UCSD-AML1 (cell line): ENCODE data around the gene IQGAP3.
A peak's percentile ranks its signal among the peaks of the same experiment; 100 is the strongest.

Experiments
- DNase-seq: peaks from one replicate; lab custom pipeline; 2025; ENCODE audit not compliant: unreplicated experiment; lab: John Stamatoyannopoulos, UW

Gene IQGAP3

GRCh38 chr1:156574039-156574633, 1.8 kb upstream of the IQGAP3 start:
- DNase-seq = no peak

DNA sequence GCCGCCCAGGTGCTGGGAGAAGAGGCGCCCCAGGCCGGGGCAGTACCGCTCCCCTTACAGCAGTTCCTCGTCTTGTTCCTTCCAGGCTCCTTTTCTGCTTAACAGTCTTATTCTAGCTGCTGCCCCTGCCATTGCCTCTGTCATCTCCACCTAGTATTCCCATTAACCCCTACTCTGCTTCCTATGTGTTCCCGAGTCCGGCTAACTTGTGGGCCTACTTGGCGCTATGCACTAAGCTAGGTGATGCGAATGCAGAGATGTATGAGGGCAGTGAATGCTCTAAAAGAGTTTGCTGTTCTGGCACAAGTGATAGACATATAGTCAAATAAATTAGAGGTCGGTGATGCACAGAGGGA, 276 bp upstream of the IQGAP3 start:
- no peak for DNase-seq

GRCh38 chr1:156571261-156571852, 1.0 kb downstream of the IQGAP3 start:
- DNase-seq = no peak

GRCh38 chr1:156566436-156566835, 5.9 kb downstream of the IQGAP3 start:
- DNase-seq = no peak

DNA sequence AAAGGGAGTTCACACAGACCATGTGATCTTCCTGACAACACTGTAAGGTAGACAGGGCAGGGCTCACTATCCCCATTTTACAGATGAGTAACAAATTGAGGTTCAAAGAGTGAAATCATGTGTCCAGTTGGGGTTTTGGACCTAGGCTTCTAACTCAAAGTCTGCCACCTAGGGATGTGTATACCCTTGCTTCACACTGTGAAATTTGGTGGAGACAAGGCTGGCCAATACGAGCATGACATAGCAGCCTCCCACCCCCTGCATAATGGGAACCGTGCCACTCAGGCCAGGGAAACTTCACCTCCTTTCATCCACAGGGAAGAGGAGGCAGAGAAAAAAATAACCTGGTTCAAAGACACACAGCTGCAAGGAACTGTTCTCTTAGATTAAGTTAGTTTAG, 6.8 kb downstream of the IQGAP3 start:
- no peak for DNase-seq

DNA sequence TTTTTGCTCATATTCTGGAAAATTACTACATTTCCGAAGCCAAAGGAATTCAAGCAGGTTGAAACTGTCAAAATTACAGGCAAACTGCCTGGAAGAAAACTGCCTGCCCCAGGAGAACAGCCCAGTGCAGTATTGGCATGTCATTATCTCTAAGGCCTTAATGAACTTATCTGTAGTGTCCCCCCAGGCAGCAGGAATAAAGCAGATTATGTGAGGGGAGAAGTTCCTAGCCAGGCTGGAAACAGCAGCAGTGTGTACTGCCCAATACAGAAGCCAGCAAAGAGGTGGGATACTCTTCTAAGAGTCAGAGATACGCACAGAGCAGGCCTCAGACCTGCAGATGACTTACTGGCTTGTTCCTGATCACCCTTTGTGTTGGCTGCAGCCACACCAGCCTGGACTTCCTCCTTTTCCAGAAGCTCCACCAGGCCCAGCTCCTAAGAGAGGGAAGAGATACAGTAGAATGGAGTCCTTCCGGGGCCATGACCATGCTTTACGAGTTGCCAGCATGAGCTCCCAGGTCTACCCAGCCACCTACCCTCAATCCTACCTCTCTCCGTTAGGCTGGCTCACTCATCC, 11.7 kb downstream of the IQGAP3 start:
- DNase-seq = no peak

- no peak for DNase-seq
These were observed 12.5 kb downstream of the IQGAP3 start for GRCh38 chr1:156559797-156560385.

DNA sequence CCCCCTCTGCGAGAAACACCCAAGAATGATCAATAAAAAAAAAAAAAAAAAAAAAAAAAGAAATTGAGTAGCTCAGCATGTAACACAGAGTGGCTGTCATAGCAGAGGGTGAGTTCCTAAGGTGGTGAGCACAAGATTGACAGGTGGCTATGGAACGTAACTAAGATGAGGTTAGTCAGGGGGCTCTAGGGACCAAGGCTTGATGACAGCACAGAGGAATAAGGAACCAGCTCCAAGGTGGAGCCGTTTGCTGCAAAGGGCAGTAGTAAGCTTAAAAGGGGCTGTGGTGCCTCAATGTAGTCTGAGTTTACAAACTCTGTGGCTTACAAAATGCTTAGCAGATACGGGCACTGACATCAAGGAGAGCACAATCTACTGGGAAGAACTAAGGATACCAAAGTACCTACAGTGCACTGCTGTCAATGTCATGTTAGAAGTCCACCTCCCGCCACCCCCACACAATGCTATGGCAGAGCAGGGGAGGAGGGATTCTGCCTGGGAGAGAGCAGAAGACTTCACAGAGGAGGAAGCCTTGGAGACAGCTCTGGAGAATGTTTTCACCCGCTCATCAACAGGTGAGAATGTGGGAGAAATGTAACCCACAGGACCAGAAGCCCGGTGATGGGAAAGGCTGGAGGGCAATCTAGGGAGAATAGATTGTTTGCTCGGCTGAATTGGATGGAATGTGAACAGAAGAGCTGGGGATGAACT, 13.1 kb downstream of the IQGAP3 start:
- DNase-seq = no peak

DNA sequence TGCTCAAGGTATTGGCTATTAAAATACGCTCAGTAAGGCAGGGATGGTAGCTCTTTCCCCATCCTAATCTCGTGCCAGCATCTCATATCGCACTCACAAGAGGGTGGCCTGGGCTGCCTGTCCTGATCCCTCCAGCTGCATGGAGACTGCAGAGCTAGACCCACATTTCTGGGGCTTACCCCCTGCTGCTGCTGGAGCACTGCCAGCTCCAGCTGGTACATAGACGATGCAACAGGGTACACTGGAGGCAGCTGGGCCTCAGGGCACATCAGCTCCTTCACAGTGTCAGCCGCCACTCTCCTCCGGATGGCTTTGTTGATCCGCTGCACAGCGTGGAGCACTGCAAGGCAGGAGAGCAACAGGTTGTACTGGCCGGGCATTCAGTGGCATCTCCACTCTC, 16.0 kb downstream of the IQGAP3 start:
- DNase-seq = no peak

- DNase-seq = no peak
These were observed 16.6 kb downstream of the IQGAP3 start for GRCh38 chr1:156555715-156556114.

GRCh38 chr1:156554971-156555370, 17.4 kb downstream of the IQGAP3 start:
- DNase-seq = no peak

DNA sequence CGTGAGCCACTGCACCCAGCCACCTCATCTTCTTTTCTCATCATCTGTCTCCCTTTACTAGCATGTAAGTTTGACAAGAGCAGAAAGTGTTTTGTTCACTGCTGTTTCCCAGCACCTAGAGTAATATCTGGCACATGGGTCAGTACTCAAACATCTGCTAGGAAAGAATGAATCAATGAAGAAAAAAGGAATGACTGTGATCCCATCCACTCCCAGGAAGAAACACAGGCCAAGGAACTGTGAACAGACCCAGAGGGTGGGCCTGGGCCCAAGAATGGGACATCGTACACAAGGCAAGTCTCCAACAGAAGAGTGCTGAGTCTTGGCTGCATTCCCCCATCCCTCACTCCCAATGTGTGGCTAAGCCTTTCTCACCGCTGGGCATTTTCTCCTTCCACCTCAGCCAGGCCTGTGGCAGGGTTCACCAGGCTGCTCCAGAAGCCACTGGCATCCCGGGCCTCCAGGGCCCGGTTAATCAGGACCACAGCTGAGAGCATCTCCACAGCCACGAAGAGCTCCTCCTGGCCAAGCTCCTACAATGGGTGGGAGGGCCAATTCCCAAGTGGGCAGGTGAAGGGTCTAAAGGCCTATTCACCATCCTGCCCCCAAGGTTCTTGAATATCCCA, 18.4 kb downstream of the IQGAP3 start:
- no peak for DNase-seq

DNA sequence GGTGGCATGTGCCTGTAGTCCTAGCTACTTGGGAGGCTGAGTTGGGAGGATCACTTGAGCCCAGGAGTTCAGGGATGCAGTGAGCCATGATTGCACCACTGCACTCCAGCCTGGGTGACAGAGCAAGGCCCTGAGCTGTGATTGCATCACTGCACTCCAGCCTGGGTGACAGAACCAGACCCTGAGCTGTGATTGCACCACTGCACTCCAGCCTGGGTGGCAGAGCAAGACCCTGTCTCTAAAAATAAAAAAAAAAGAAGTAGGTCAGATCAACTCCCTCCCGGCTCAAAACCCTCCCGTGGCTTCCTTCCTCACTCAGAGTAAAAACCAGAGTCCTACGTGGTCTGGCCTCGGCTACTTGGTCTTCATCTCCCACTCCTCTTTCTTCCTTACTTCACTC, 19.4 kb downstream of the IQGAP3 start:
- peak; percentile 47 for DNase-seq

- no peak for DNase-seq
These were observed 19.8 kb downstream of the IQGAP3 start for GRCh38 chr1:156552518-156552917.

GRCh38 chr1:156551869-156552268, 20.5 kb downstream of the IQGAP3 start:
- no peak for DNase-seq

GRCh38 chr1:156551066-156551643, 21.2 kb downstream of the IQGAP3 start:
- DNase-seq = no peak

DNA sequence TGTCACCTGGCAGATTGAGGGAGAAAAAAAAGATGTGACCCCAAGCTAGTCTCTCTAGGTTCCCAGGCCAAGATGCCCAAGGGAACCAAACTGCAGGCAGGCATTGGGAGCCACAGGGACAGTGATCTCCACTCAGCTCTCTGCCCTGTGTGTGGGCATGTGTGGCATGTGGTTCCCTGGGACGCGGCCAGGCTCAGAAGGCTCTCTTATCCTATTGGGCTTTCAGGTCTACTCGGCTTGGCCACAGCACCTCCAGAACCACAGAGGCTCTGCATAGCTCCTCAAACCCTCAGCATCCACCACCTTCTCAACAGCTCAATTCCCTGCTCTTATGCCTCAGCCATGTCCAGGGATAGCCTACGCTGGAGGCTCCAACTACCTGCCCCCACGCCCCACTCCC, 22.0 kb downstream of the IQGAP3 start:
- no peak for DNase-seq

DNA sequence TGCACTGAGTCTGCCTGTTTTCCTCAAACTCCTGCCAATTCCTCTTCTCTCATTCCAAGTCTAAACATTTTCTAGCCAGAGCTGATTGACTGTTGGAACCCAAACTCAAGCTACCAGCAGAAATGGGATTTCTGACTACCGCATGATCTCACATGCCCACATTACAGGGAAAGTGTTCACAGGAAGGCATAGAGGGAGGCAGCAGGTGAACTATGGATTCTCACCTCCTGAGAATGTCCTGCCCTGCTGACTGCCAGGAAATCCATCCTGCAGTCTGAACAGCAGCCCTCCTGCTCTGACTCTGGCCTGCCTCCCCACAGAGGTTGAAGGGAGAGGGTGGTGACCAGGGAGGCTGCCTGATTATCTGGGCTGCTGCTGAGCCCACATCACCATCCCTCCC, 22.5 kb downstream of the IQGAP3 start:
- no peak for DNase-seq

DNA sequence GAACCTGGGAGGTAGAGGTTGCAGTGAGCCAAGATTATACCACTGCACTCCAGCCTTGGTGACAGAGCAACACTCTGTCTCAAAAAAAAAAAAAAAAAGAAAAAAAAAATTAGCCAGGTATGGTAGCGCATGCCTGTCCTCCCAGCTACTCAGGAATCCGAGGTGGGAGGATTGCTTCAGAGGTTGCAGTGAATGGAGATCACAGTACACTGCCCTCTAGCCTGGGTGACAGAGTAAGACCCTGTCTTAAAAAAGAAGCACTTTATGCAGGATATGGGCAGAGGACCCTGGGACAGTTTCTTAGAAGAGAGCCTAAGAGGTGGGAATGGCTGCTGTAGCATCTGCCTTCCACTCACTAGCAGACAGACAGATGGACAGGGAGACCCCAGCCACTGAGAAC, 23.0 kb downstream of the IQGAP3 start:
- DNase-seq = no peak

GRCh38 chr1:156547982-156548381, 24.4 kb downstream of the IQGAP3 start:
- DNase-seq = no peak

GRCh38 chr1:156547434-156547833, 24.9 kb downstream of the IQGAP3 start:
- DNase-seq = no peak
